ENCODE data around the gene PSMC2. TPM values are rescaled to one million over a fixed set of nuclear protein-coding genes. Genes with fewer than 3 reads are reported as not detected.

The PSMC2 gene
- total RNA-seq, 1 donor from 2014 or later: 96.1 TPM

Other genes with a start within 250 kb of the PSMC2 start
- gene NAPEPLD, start 198.5 kb upstream of the PSMC2 start, total RNA-seq: 14.7 TPM
- 54.9 TPM for gene PMPCB, start 50.2 kb upstream of the PSMC2 start, total RNA-seq
- 27.3 TPM for gene DNAJC2, start 2.9 kb upstream of the PSMC2 start, total RNA-seq
- 6.2 TPM for gene SLC26A5, start 98.6 kb downstream of the PSMC2 start, total RNA-seq

All from ureter (tissue), 1 donor.